ENCODE data around the gene APOM.

APOM gene

DNA sequence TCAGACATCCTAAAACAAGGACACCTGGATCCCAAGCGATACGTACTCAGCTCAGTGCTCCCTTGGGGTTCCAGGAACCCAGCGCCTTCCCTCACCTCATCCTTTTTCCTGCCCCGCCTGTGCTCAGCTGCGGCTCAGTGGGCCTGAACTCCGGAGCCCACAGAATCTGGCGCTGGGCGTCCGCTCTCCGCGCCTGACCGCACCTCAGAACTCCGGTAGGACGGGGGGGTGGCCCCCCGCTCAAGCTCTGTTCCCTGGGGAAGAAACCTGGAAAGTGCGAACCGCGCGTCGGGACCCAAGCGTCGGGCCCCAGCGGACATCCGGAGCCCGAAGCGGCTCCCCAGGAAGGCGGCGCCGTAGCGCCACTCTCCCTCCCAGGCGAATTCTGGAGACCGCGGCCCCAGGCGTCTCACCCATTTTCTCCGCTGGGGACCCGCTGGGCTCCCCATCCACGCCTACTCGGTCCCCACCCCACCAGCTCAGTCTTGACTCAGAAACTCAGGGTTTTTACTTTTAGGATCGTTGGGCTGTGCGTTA is 25.5 kb downstream of the APOM start:
- peak; percentile 22 to 49 for DNase-seq

- no peak for DNase-seq
Observed at GRCh38 chr6:31683591-31683990, 27.9 kb downstream of the APOM start.

DNA sequence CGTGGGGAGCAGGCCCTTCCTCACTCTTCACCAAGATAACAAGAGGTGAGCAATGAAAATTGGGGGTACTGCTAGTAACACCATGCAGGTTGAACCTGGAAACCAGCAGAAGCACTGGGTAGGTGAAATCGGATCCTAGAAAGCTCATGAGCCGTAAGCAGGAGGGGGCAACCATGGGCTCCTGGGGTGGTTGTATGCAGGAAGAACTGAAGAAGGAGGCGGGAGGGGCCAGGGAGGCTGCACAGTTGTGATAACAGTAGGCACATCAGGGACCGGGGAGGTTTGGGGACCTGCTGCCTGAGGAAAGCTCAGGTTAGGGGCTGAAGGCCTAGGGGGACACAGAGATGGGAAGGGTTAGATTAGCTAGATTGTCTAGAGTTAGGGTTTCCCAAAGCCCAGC is 30.8 kb downstream of the APOM start:
- no peak for DNase-seq

DNA sequence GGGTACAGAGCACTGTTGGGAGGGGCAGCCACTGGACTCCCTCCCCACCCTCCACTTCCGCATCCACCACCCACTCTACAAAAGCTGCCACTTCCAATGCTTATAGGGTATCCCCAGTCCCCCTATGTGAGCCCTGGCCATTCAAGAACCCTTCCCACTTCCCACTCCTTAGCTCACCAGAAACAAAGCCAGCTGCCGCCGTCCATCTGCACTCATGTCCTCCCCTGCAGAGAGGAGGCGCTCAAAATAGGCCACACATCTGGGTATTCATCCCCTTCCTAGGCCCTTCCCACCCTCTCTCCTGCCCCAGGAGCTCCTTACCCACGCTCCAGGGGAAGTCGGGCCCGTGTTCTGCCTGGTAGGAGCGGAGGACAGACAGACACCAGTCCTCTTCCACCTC is 31.6 kb downstream of the APOM start:
- no peak for DNase-seq

DNA sequence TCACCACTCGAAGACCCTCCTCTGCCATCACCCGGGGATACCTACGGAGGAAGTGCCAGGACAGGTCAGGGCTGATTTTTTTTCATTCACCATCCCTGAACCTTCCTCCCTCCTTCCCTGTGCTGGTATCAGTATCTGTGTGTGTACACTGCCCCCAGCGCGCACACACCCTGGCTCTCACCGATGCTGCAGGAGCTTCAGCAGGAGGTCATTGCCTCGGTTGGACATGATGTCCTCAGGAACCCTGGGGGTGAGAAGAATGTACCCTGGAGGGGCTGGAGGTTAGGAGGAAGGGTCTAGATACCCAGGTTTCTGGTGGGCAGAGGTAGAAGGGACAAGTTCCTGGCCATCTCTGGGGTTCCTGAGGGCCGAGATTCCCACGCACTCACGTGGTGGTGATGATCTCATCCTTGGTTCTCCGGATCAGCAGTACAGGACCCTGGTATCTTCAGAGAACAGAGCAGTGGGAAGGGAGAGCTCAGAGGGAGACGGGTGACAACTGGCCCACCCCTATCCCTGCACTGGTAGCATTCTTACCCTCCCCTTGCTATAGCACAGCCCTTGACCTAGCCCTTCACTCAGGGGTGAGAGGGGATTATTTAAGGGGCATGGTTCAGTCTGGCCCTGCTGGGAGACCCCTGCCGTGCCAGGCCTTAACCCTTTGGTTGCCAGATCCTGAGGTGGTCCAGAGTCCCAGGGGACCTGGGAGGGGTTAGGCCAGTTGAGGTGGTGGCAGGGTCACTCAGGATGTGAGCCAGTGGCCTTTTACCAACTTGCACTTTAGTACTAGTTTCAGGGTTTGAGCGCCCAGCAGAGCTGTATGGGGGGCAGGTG is 32.4 kb downstream of the APOM start:
- DNase-seq, result no peak

DNA sequence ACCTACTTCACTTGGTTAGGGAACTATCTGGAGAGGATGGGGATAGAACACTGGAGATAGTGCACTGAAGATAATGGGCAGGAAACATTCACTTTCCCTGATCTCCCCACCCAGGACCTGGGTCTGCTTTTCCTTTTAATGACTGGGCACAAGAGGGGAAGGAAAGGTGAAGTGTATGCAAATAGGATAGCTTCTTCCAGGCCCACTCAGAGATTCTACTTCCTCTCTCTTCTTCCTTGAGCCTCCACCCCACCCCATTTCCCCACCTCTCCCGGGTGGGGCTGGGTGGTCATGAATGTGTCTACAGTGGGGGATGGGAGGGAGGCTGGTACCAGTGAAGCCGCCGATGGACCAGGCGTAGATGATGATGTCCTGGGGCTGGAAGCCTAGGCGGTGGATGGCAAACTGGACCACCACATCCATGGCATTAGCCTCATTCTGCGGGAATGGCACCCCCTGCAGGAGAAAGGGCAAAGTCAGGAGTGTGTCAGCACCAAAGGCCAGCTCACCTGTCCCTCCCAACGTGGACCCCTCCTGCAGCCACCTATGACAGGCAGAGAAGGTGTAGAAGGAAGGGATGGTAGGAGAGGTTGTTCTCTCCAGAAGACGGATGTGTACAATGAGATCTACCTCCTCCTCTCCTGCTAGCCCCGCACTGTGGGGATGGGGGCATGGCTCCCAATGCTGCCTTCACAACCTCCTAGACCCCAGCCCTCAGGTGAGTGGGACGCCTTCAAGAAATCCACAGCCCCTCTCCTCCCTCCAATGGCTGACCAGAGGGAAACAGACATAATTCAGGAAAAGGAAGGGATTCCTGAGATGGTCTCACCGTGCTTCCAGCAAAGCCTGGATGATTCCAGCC is 33.8 kb downstream of the APOM start:
- no peak for DNase-seq

GRCh38 chr6:31690231-31691077 is 34.8 kb downstream of the APOM start:
- no peak for DNase-seq

DNA sequence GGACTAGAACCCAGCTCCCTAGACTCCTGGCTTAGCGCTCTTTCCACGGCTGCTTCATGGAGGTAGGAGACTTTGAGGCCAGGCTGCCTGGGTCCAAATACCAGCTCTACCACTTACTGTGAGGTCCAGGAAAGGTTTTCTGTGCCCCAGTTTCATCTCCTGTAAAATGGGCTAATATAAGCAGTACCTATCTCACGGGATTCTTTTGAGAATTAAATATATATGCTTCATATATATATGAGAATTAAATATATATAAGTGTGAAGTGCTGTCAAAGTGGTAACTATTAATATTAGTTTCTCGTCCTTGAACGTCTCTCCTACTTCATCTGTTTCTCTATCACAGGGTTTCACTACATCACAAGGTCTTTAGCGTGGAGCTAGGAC is 35.4 kb downstream of the APOM start:
- no peak for DNase-seq

DNA sequence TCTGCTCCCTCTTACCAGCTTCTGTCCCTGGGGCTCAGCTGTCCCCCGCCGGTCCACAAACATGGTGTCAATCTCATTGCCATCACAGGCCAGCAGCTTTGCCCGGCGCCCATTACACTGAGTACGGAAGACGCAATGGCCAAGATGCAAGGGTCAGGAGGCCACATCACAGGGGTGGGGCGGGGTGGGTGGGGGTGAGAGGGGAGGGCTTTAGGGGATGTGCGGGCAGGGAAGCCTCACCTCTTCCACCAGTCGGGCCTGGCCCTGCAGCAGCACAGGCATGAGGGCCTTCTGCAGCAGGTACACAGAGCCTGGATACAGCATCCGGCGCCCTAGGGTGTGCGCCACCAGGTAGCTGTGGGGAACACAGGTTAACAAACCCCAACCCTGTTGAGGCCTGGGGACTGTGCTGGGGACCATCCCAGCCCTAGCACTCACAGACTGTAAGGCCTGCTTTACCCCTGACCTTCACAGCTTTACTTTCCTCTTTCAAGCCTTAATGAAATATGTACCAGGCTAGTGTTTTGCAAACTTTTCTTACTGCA is 35.9 kb downstream of the APOM start:
- no peak for DNase-seq

DNA sequence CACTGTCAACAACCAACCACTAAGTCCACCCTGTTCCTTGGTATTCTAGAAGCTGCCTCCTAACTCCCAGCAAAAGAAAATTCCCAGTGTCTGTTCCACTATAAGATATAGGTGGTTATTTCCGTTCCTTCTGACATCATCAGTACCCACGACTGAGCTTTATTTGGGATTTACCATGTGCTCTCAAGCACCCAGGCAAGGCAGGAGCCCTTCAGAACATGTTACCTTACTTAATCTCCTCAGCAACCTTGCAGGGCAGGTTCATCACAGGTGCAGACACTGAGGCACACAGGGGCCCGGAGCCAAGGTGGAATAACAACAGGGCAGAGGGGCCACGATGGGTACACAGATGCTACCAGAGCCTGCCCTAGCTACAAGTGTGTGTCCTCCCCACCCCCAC is 36.7 kb downstream of the APOM start:
- no peak for DNase-seq

GRCh38 chr6:31692886-31693285 is 37.2 kb downstream of the APOM start:
- no peak for DNase-seq

DNA sequence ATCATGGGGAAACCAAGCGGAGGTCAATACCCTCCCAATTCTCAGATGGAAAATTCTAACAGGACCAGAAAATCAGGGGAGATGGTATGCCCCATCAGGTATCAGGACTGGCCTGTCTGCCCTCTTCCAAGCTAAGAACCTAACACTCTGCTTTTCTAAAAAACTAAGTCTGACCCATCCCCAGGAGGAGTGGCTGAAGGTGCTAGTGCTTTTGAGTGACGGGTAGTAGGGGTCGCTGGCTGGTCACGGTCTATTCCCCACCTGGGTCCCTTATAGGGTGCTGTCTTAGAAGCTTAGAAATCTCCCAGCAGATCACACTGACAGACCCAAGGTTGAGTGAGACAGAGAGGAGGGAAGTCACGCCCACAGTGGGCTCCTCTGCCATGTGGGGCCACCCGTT is 37.8 kb downstream of the APOM start:
- DNase-seq, result no peak

DNA sequence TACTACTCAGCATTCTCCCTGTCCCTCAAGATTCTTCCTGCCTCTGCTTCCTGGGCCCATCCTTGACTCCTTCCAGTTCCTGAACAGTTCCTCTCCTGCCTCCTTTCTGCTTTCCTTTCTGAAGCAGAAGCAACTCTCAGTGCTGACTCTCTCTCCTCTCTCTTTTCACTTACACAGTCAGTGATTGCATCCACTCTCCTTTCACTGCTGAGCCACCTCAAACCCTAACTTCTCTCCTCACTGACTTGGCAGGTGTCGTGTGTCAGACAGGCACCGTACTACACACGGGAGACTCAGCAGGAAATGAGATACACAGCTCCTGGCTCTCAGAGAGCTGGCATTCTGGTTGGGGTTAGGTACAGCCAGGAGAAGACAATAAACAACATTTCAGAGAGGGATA is 41.9 kb downstream of the APOM start:
- no peak for DNase-seq

DNA sequence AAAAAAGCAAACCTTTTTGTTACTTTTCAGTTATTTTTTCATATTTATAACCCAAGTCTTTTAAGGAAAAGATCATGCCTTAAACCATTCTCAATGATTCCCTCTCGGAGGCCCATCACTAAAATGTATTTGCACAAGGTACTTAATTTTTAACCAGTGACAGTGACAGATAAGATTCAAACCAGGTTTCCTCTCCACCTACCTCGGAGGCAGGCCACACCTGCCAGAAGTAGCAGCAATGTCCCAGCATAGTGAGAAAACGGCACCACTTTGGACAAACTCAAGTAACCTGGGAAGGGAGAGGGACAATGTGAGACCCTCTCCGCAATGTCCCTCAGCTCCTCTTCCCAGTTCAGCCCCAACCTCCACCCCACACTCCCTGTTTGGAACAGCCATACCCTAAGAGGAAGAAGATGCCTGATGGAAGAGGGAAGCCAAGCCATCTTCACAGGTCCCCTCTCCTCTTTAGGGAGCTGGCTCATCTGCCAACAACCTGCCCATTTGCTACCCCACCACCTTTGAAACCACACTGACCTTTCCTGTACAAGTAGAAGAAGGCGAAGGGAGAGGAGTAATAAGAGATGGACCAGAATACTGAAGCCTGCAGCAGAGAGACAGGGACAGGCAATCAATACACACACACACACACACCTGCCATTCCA is 45.2 kb downstream of the APOM start:
- DNase-seq, result no peak

- DNase-seq, result no peak
Observed at GRCh38 chr6:31701666-31702404, 46.1 kb downstream of the APOM start.

- no peak for DNase-seq
Observed at GRCh38 chr6:31702405-31702818, 46.7 kb downstream of the APOM start.

DNA sequence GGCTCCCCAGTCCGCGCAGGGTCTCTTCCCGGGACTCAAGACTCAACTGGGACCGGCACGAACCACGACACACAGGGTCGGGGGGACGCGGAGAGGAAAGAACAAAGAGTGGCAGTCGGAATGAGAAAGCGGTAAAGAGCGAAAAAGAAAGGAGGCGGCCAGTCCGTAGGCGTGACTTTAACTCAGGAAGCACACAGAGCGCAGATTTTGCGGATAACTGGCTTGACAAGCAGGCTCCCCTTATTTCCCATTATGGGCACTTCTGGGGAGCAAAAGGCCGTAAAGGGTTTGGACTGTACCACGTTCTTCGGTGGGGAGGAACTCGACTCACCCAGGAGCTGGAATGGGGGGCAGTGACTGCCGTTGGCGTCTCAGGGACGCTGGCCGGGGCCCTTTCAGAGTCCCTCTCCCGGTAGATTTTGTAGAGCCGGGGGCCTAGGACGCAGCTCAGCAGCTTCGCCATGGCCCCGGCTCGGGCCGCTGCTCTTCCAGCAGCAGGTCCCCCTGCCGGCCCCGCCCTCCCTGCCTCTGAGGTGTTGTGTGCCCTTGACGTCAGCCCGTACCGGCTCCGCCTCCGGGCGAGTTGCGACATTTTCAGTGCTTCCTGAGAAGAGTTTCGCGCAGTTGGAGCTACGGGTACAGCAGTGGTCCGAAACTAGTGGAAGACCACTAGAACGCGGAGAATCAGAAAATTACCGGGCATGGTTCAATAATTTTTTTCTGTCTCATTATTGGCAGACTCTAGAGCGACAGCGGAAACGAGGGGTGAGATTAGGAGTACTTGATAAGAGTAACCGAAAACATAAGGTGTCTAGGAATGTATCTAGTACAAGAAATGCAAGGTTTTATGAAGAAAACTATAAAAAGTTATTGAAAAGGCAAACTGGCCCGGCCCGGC is 47.4 kb downstream of the APOM start, which contains the start of gene ABHD16A:
TSS of gene ABHD16A (minus strand) at position 506 of the 898 bp plus-strand sequence. CDS start at position 463, 43 bp downstream.
- DNase-seq, result peak; percentile 91 to 95

DNA sequence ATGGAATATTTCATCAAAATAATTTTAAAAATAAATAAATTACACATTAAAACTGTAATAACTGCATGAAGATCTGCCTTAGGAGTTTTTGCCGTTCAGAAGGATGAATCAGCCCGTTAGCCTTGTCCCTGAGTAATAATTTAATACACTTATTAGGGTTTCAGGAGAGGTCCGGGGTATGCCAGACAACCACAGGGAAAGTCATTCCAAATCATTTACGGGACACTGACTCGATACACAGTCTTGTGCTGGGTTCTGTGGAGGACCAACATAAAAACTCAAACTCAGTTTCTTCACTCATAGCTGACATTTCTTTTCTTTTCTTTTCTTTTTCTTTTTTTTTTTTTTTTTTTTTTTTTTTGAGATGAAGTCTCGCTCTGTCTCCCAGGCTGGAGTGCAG is 50.2 kb downstream of the APOM start:
- no peak for DNase-seq

GRCh38 chr6:31706599-31706998 is 50.9 kb downstream of the APOM start, which contains the start of gene LY6G6F:
Gene LY6G6F, plus strand, starts transcription at chr6:31706866. Its CDS starts 41 bp downstream, at chr6:31706907.
- DNase-seq, result no peak

DNA sequence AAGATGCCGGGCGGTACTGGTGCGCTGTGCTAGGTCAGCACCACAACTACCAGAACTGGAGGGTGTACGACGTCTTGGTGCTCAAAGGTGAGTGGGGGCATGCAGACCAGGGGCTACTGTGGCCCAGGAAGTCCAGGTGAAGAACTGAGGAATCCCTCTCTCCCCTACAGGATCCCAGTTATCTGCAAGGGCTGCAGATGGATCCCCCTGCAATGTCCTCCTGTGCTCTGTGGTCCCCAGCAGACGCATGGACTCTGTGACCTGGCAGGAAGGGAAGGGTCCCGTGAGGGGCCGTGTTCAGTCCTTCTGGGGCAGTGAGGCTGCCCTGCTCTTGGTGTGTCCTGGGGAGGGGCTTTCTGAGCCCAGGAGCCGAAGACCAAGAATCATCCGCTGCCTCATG is 52.0 kb downstream of the APOM start:
- DNase-seq, result no peak
